ENCODE results near the gene NDOR1. TPM values are rescaled to one million over a fixed set of nuclear protein-coding genes. Genes with fewer than 3 reads are reported as not detected.

Gene NDOR1
- total RNA-seq, 1 donor = 7.8 TPM

DNA sequence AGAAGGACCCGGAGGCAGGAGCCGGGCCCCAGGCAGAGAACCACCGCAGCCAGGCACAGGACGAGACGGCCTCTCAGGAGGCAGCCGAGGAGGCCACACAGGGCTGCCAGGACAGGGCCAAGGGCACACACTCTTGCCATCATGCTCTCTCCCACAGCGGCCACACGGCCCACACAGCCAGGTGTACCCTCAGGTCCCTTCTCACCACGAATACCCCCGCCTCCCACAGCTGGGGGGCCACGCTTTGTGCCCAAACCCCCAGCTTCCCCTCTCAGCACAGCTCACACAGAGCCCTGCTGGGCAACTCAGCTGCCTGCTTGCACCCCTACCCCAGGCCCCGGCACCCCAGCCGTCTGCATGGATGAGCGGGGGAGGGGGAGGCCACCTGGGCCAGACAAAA is 11.7 kb upstream of the NDOR1 start:
- H3K4me3 ChIP-seq (ENCODE audit: low read depth, low read length) = no peak overlapping the region
- TF ChIP-seq, protein P1, sequence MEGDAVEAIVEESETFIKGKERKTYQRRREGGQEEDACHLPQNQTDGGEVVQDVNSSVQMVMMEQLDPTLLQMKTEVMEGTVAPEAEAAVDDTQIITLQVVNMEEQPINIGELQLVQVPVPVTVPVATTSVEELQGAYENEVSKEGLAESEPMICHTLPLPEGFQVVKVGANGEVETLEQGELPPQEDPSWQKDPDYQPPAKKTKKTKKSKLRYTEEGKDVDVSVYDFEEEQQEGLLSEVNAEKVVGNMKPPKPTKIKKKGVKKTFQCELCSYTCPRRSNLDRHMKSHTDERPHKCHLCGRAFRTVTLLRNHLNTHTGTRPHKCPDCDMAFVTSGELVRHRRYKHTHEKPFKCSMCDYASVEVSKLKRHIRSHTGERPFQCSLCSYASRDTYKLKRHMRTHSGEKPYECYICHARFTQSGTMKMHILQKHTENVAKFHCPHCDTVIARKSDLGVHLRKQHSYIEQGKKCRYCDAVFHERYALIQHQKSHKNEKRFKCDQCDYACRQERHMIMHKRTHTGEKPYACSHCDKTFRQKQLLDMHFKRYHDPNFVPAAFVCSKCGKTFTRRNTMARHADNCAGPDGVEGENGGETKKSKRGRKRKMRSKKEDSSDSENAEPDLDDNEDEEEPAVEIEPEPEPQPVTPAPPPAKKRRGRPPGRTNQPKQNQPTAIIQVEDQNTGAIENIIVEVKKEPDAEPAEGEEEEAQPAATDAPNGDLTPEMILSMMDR (IDR thresholded peaks at IDR 0.05; ENCODE audit: insufficient read depth, low read depth, low read length) = no peak
- DNase-seq (ENCODE audit: low read depth) = no peak

DNA sequence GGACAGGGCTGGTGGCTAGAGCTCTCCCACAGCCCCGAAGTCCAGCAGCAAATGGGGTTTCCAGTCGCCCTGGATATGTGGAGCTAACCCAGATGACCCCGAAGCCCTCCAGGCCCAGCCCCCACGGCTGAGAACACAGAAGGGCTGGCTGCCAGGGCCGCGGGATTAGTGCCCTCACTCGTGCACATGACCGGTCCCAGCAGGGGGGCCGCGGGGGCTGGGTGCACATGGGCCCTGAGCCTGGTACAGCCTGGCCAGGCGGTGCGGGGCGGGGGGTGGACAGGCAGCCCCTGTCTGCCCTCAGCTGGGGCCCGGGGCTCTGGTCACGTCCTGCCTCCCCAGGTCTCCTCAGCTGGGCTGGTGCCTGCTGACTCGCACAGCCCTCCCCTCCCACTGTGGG is 11.1 kb upstream of the NDOR1 start:
- TF ChIP-seq, protein P1 (IDR thresholded peaks at IDR 0.05; ENCODE audit: insufficient read depth, low read depth, low read length) = no peak

DNA sequence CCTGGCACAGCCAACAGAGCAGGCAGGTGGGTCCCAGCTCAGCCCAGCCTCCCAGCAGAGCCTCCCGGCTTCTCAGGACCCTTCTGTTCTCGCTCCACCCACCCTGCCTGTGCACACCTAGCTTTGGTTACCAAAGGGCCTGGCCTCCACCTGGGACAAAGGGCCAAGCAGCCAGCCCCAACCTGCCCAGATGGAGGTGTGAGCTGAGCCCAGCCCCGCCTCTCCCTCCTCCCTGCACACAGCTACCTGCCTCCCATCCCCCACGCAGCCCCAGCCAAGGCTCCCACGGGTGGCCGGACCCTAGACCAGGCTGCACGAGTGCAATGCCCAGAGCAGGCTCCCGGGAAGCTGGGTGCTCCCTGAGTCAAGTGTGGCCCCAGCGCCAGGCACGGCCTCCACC is 10.6 kb upstream of the NDOR1 start:
- TF ChIP-seq, protein P1 (IDR thresholded peaks at IDR 0.05; ENCODE audit: insufficient read depth, low read depth, low read length) = no peak
- H3K4me3 ChIP-seq (ENCODE audit: low read depth, low read length) = no peak overlapping the region
- no peak for DNase-seq (ENCODE audit: low read depth)

More for the DNA sequence above, 11.1 kb upstream of the NDOR1 start:
- no peak for DNase-seq (ENCODE audit: low read depth)
- no peak overlapping the region for H3K4me3 ChIP-seq (ENCODE audit: low read depth, low read length)

DNA sequence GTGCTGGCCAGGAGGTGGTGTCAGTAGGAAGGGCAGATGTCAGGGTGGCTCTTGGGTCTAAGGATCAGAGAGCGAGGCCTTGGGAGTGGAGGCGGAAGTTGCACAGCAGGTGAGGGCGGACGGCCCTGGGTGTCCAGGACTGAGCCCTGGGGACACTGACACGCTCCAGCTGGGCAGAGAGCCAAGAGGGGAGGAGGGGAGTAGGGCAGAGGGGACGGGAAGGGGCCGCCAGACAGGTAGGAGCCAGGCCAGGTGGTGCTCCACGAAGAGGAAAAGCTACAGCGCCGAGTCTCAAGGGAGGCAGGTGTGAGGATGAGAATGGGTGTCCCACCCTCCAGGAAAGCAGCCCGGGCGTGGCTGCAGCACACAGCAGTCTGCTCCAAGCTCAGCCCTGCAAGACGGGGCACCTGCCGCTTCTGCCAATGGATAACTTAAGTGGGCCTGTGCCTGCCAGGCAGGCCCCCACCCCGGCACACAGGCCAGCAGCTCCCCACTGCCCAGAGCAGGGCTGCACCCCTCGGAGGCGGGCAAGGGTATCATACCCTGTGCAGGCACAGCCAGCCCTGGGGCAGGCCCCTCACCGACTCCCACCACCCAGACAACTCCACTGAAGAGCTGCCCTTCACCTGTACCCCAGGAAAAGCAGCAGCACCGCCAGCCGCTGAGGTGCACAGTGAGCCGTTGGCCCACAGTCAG is 9.8 kb upstream of the NDOR1 start:
- no peak for DNase-seq (ENCODE audit: low read depth)
- H3K4me3 ChIP-seq (ENCODE audit: low read depth, low read length) = no peak overlapping the region
- TF ChIP-seq, protein P1 (IDR thresholded peaks at IDR 0.05; ENCODE audit: insufficient read depth, low read depth, low read length) = no peak

DNA sequence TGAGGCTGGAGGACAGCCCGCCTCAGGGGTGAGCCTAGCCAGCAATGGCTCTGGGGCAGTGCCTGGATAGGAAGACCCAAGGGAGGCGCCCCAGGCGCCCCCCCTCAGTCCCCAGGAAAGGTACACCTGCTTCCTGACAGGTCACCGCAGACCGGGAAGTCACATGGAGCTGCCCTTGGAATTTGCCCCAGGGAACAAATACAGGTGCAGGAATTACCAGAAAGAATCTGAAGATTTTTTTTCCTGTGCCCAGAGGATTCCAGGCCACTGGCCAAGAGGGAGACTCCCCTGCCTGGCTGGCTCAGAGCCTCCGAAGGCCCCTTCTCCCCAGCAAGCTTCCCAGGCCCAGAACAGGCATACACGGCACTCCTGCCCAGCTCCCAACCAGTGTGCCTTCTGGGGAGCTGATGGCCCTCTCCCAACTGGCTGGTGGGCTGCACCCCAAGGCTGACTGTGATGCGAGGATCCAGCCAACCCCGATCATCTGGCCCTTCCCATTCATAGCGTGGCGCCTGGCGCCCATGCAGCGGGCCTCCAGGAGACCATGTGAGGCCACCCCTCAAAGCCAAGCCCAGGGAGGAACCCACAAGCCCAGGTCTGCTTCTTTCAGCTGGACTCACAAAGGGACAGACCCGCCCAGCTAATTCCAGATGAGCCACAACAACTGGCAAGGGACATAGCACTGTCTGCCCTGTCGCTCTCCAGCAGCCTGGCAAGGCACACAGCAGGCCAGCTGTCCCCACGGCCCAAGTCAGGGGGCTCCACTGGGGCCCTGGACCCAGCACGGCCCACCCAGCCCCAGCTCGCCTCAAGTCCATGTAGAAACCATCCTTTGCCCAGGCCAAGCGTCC is 7.2 kb upstream of the NDOR1 start:
- TF ChIP-seq, protein P1 (IDR thresholded peaks at IDR 0.05; ENCODE audit: insufficient read depth, low read depth, low read length) = no peak
- DNase-seq (ENCODE audit: low read depth) = no peak
- no peak overlapping the region for H3K4me3 ChIP-seq (ENCODE audit: low read depth, low read length)

DNA sequence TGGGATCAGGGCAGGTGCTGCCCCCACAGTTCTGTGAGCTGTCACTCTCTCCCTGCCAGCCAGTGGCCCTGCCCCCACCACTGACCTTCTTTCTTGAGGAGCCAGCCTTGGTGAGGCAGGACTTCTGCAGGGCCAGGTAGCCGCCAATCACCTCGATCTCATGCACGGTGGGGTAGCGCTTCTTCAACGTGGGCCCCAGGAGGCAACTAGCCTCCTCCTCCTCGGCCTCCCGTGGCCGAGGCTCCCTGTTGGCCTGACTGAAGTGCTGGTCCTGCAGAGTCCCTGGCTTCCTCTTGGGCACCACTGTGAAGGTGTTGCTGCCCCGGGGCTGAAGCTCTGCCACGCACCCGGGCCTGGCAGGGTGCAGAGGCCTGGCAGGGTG is 6.6 kb upstream of the NDOR1 start:
- H3K4me3 ChIP-seq (ENCODE audit: low read depth, low read length) = peak overlapping the region; percentile 54
- no peak for DNase-seq (ENCODE audit: low read depth)
- TF ChIP-seq, protein P1 (IDR thresholded peaks at IDR 0.05; ENCODE audit: insufficient read depth, low read depth, low read length) = no peak

Data from fibroblast of villous mesenchyme (primary cell).